ENCODE measurements around the gene TACR1. TPM values are rescaled to one million over a fixed set of nuclear protein-coding genes. Genes with fewer than 3 reads are reported as not detected.

The TACR1 gene
- total and polyA plus RNA-seq, 2 of the 8 experiments (the other 6 are each of a cell fraction or from before 2014, with no cell fraction given) = 0.09 to 0.37 TPM

DNA sequence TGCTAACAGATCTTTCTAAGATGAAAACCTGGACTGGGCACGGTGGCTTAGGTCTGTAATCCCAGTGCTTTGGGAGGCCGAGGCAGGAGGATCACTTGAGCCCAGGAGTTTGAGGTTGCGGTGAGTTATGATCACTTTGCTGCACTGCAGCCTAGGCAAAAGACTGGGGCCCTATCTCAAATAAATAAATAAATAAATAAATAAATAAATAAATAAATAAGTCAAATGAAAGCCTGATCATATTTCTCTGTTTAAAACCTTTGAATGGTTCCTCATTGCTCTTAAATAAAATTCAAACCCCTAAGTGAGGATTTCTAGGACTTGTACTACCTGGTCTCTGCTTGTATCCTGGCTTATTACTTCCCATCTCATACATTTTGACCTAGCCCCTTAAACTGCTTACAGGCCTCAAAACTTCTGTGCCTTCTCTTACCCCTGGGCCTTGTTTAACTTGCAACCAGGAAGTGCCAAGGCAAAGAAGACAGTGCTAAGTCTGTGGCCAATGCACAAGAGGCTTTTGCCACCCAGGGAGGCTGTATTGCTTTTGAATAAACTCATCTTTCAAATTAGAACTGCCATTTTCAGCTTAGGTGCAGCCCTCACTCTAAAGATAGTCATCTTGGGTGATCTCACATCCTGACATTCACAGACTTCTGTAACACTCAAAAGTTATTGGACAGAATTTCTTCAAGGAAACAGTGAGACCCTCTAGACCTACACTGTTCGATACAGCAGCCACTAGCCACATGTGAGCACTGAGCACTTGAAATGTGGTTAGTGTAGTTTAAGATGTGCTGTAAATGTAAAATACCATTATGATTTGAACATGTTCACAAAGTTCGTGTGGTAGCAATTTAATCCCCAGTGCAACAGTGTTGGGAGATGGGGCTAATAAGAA, 167.2 kb downstream of the TACR1 start:
- H3K23me2 ChIP-seq (ENCODE audit: low read depth, low read length) = no peaks in the 10 kb centered on the region
- H4K91ac ChIP-seq (replicated peaks; ENCODE audit: insufficient read length, low read length) = no peak overlapping the region
- H3K9ac ChIP-seq (replicated peaks in 1 of 4; ENCODE audit: extremely low read depth in 1 of 4, low read depth in 3 of 4, low read length in 3 of 4) = no peak overlapping the region
- CTCF ChIA-PET (ENCODE audit: partially characterized antibody) = no interaction called here
- H2BK15ac ChIP-seq (ENCODE audit: low read length) = no peak overlapping the region
- H4K20me1 ChIP-seq (replicated peaks in 1 of 2; ENCODE audit: control insufficient read depth in 1 of 2, insufficient read depth in 2 of 2, low read length in 2 of 2) = no peaks in the 10 kb centered on the region
- no peaks in the 10 kb centered on the region for H3K27me3 ChIP-seq (replicated peaks in 1 of 4; ENCODE audit: control insufficient read depth in 3 of 4, extremely low read depth in 1 of 4, insufficient read depth in 3 of 4, low read length in 3 of 4)
- no peak overlapping the region for H2AFZ ChIP-seq (ENCODE audit: low read length)
- H3K18ac ChIP-seq (ENCODE audit: extremely low read depth, low read length) = no peak overlapping the region
- no peaks in the 10 kb centered on the region for H3K36me3 ChIP-seq (ENCODE audit: control insufficient read depth in 2 of 4, insufficient read depth in 4 of 4, low read length in 3 of 4)
- POLR2A ChIA-PET (ENCODE audit: partially characterized antibody) = no interaction called here
- FAIRE-seq (no peak), DNase-seq (ENCODE audit: low read depth in 1 of 2, low spot score in 2 of 2) (no peak)
- no peak overlapping the region for H3K23ac ChIP-seq (ENCODE audit: insufficient read length)
- H2BK12ac ChIP-seq (ENCODE audit: low read depth, low read length) = no peak overlapping the region
- H2BK5ac ChIP-seq (ENCODE audit: low read depth, low read length) = no peak overlapping the region
- no peak overlapping the region for H3K4ac ChIP-seq (replicated peaks; ENCODE audit: insufficient read length, low read depth, low read length)
- no peak overlapping the region for H2BK20ac ChIP-seq (ENCODE audit: low read length)
- no peak overlapping the region for H3K4me2 ChIP-seq (ENCODE audit: insufficient read depth in 1 of 2, low read depth in 2 of 2, low read length in 2 of 2)
- H2AK5ac ChIP-seq (ENCODE audit: low read depth, low read length) = no peak overlapping the region
- no peak overlapping the region for H3K4me3 ChIP-seq (ENCODE audit: extremely low read depth in 1 of 4, insufficient read depth in 2 of 4, low read depth in 3 of 4, low read length in 4 of 4)
- 87% methylated on average over 5 of the region's 5 CpGs; no CpG with 5 or more reads in 1 of the 2 experiments for WGBS, 2 experiments (ENCODE audit: extremely low coverage in 1 of 2, insufficient coverage in 1 of 2, insufficient read length in 1 of 2, insufficient replicate concordance in 2 of 2, low coverage in 1 of 2, low lambda C conversion rate in 2 of 2, missing lambda C conversion rate in 1 of 2)
- no peak overlapping the region for H2BK120ac ChIP-seq (replicated peaks; ENCODE audit: low read depth, low read length)
- no peak overlapping the region for H4K5ac ChIP-seq (ENCODE audit: insufficient read length, low read depth, low read length)
- H3K9me3 ChIP-seq (ENCODE audit: insufficient read depth in 2 of 2, low read depth in 1 of 2, low read length in 1 of 2) = no peaks in the 10 kb centered on the region
- H3K79me1 ChIP-seq (ENCODE audit: low read depth, low read length) = no peaks in the 10 kb centered on the region
- no peak overlapping the region for H3K56ac ChIP-seq (replicated peaks; ENCODE audit: insufficient read length, low read depth, low read length)
- H3K14ac ChIP-seq (ENCODE audit: insufficient read length) = no peak overlapping the region
- H3K4me1 ChIP-seq (replicated peaks in 1 of 4; ENCODE audit: control insufficient read depth in 3 of 4, insufficient read depth in 4 of 4, low read length in 3 of 4) = no peaks in the 10 kb centered on the region
- H4K8ac ChIP-seq (ENCODE audit: extremely low read depth, insufficient read depth, low read length) = no peak overlapping the region
- no peak overlapping the region for H3K27ac ChIP-seq (ENCODE audit: low read depth, low read length)
- H3K79me2 ChIP-seq (ENCODE audit: control insufficient read depth in 1 of 2, insufficient read depth in 2 of 2, low read length in 2 of 2) = no peaks in the 10 kb centered on the region
- TF ChIP-seq EGR1 (IDR thresholded peaks at IDR 0.05; ENCODE audit: borderline replicate concordance, low read depth, low read length) = no peak
- TF ChIP-seq RBBP5 (IDR thresholded peaks at IDR 0.05; ENCODE audit: borderline replicate concordance, low read depth, low read length) = no peak
- TF ChIP-seq RXRA (IDR thresholded peaks at IDR 0.05; ENCODE audit: insufficient read depth, low read depth, low read length) = no peak
- no peak for TF ChIP-seq TCF12 (IDR thresholded peaks at IDR 0.05; ENCODE audit: low read depth, low read length)
- TF ChIP-seq CEBPB (IDR thresholded peaks at IDR 0.05; ENCODE audit: low read depth, low read length) = no peak
- TF ChIP-seq BCL11A (IDR thresholded peaks at IDR 0.05; ENCODE audit: low read depth in 2 of 2, low read length in 2 of 2) = no peak
- no peak for TF ChIP-seq YY1 (IDR thresholded peaks at IDR 0.05; ENCODE audit: low read depth, low read length)
- TF ChIP-seq JUN (IDR thresholded peaks at IDR 0.05; ENCODE audit: low read depth, low read length) = no peak
- TF ChIP-seq SP4 (IDR thresholded peaks at IDR 0.05; ENCODE audit: low read length) = no peak
- TF ChIP-seq RAD21 (IDR thresholded peaks at IDR 0.05 in 1 of 2, conservative IDR thresholded peaks at IDR 0.05 in 1 of 2; ENCODE audit: low read depth in 2 of 2, low read length in 2 of 2) = no peak
- TF ChIP-seq SIX5 (IDR thresholded peaks at IDR 0.05; ENCODE audit: low read depth, low read length) = no peak
- no peak for TF ChIP-seq EZH2 (IDR thresholded peaks at IDR 0.05; ENCODE audit: low read depth, low read length, severe bottlenecking)
- no peak for TF ChIP-seq RFX5 (IDR thresholded peaks at IDR 0.05; ENCODE audit: borderline replicate concordance, low read depth, low read length)
- no peak for TF ChIP-seq CBX5 (IDR thresholded peaks at IDR 0.05; ENCODE audit: low read depth, low read length)

Data from H1 (cell line).